HG03457 (cell line): Measurements from ENCODE around the gene PKIB.
"Not testable (repeated sequence)": the region's sequence is repeated elsewhere in the genome, so short reads cannot be mapped to it uniquely, and the experiment has no call there.

Experiments
- ATAC-seq: cut with Tn5 transposase; IDR thresholded peaks from one replicate; pipeline ENCODE4 v1.9.1; 2021; ENCODE audit warnings: moderate number of reproducible peaks; ENCODE audit not compliant: unreplicated experiment

Gene PKIB

GRCh38 chr6:122609881-122610689 is at the start of gene PKIB:
Gene PKIB (plus strand): TSS chr6:122610405. CDS start chr6:122717795, 107,390 bp downstream.
- peak; percentile 91 for ATAC-seq

- no peak for ATAC-seq
Observed at GRCh38 chr6:122563364-122564052, 46.7 kb upstream of the PKIB start.

GRCh38 chr6:122564230-122564629 is 46.0 kb upstream of the PKIB start:
- ATAC-seq: no peak

GRCh38 chr6:122565708-122566107 is 44.5 kb upstream of the PKIB start:
- no peak for ATAC-seq

- ATAC-seq: no peak
Observed at GRCh38 chr6:122567034-122567433, 43.2 kb upstream of the PKIB start.

- no peak for ATAC-seq
Observed at GRCh38 chr6:122568350-122568749, 41.9 kb upstream of the PKIB start.

- ATAC-seq: no peak
Observed at GRCh38 chr6:122568797-122569221, 41.4 kb upstream of the PKIB start.

GRCh38 chr6:122569230-122569771 is 40.9 kb upstream of the PKIB start:
- no peak for ATAC-seq

GRCh38 chr6:122571888-122572287 is 38.3 kb upstream of the PKIB start:
- no peak for ATAC-seq

- ATAC-seq: no peak
Observed at GRCh38 chr6:122576888-122577287, 33.3 kb upstream of the PKIB start.

GRCh38 chr6:122578961-122579360 is 31.2 kb upstream of the PKIB start:
- ATAC-seq: no peak

- ATAC-seq: no peak
Observed at GRCh38 chr6:122580737-122581136, 29.5 kb upstream of the PKIB start.

GRCh38 chr6:122589115-122589514 is 21.1 kb upstream of the PKIB start:
- ATAC-seq: no peak

- not testable (repeated sequence) for ATAC-seq
Observed at GRCh38 chr6:122598295-122598694, 11.9 kb upstream of the PKIB start.

- ATAC-seq: no peak
Observed at GRCh38 chr6:122604676-122605075, 5.5 kb upstream of the PKIB start.

- peak; percentile 26 for ATAC-seq
Observed at GRCh38 chr6:122610690-122611455, 668 bp downstream of the PKIB start.

- no peak for ATAC-seq
Observed at GRCh38 chr6:122612838-122613237, 2.6 kb downstream of the PKIB start.

- no peak for ATAC-seq
Observed at GRCh38 chr6:122614303-122614702, 4.1 kb downstream of the PKIB start.

- no peak for ATAC-seq
Observed at GRCh38 chr6:122615409-122615808, 5.2 kb downstream of the PKIB start.

- no peak for ATAC-seq
Observed at GRCh38 chr6:122616877-122617276, 6.7 kb downstream of the PKIB start.

- no peak for ATAC-seq
Observed at GRCh38 chr6:122619309-122619708, 9.1 kb downstream of the PKIB start.
